Measurements from ENCODE around the gene MAN2A2.

DNA sequence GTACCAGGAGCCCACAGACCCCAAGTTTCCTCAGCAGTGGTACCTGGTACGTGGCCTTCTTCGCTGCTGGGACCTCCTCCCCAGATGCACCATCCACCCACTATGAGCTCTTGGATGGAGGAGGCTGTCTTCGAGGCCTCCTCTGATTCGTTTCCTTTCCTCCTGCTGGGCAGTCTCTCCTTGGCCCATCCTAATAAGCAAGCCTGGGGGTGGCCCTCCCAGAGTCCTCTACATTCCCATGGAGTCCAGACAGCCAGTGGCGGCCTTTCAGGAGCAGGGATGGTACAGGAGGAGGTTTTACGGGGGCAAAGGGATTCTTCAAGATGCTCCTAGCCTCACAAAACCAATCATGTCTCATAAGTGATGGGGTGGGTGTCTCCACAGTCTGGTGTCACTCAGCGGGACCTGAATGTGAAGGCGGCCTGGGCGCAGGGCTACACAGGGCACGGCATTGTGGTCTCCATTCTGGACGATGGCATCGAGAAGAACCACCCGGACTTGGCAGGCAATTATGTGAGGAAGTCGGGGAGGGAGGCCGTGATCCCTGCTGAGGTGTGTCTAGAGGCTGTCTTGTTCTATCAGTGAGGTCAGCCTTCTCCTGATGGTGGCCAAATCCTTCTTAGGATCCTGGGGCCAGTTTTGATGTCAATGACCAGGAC, 26.5 kb upstream of the MAN2A2 start:
- TF ChIP-seq POLR2AphosphoS5 (IDR thresholded peaks at IDR 0.05), result no peak
- TF ChIP-seq POLR2A (IDR thresholded peaks at IDR 0.05; ENCODE audit: low read depth), result no peak
- TF ChIP-seq, protein P1, sequence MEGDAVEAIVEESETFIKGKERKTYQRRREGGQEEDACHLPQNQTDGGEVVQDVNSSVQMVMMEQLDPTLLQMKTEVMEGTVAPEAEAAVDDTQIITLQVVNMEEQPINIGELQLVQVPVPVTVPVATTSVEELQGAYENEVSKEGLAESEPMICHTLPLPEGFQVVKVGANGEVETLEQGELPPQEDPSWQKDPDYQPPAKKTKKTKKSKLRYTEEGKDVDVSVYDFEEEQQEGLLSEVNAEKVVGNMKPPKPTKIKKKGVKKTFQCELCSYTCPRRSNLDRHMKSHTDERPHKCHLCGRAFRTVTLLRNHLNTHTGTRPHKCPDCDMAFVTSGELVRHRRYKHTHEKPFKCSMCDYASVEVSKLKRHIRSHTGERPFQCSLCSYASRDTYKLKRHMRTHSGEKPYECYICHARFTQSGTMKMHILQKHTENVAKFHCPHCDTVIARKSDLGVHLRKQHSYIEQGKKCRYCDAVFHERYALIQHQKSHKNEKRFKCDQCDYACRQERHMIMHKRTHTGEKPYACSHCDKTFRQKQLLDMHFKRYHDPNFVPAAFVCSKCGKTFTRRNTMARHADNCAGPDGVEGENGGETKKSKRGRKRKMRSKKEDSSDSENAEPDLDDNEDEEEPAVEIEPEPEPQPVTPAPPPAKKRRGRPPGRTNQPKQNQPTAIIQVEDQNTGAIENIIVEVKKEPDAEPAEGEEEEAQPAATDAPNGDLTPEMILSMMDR (IDR thresholded peaks at IDR 0.05), result no peak

Data from esophagus muscularis mucosa (tissue), 3 donors.